ENCODE data around the gene GRID2.

DNA sequence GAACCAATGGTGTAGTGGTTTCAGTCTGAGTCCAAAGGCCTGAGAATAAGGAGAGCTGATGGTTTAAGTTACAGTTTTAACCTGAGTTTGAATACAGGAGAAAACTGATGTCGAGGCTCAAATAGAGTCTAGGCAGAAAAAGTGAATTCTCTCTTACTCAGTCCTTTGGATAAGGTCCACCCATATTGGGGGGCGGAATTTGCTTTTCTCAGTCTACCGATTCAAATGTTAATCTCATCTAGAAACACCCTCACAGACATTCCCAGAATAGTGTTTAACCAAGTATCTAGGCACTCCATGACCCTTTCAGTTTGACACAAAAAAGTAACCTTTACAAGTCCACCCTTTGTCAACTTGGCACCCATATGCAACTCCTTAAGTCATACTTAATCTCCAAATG, 216.0 kb downstream of the GRID2 start:
- TF ChIP-seq, protein P1, sequence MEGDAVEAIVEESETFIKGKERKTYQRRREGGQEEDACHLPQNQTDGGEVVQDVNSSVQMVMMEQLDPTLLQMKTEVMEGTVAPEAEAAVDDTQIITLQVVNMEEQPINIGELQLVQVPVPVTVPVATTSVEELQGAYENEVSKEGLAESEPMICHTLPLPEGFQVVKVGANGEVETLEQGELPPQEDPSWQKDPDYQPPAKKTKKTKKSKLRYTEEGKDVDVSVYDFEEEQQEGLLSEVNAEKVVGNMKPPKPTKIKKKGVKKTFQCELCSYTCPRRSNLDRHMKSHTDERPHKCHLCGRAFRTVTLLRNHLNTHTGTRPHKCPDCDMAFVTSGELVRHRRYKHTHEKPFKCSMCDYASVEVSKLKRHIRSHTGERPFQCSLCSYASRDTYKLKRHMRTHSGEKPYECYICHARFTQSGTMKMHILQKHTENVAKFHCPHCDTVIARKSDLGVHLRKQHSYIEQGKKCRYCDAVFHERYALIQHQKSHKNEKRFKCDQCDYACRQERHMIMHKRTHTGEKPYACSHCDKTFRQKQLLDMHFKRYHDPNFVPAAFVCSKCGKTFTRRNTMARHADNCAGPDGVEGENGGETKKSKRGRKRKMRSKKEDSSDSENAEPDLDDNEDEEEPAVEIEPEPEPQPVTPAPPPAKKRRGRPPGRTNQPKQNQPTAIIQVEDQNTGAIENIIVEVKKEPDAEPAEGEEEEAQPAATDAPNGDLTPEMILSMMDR (IDR thresholded peaks at IDR 0.05): no peak
- TF ChIP-seq POLR2A (IDR thresholded peaks at IDR 0.05): no peak

All from thyroid gland (tissue), 4 donors.